ENCODE results near the gene USP54.

DNA sequence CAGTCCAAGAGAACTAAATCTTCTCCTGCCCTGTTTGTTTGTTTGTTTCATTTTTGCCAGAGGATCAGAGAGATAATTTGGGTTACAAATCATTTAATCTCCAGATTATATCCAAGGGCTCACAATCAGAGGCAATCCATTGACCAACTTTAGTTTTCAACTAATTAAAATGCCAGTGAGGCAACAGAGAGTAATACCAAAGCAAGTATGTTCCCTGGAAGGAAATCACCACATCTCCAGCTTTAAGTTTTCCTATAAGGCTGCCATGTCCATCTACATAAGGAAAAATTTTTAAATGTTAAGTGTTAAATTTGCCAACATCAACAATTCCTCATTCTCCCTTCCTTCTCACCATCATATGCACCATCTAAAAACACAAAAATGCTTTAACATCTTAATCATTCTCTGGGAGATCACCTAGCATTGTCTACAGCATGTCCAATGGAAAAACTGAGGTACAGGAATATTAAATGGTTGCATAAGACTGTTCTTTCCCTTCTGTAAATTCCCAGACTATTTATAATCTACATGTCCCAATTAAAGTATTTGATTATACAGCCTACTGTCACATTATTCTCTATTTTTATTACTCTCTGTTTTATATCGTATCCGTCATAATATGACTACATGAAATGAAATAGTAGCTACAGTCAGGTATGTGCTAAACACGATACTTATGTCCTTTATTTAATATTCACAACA, 14.1 kb downstream of the USP54 start:
- TF ChIP-seq CTCF (conservative IDR thresholded peaks at IDR 0.05; ENCODE audit: low read length): no peak
- TF ChIP-seq EZH2phosphoT487 (IDR thresholded peaks at IDR 0.05; ENCODE audit: borderline replicate concordance, low read depth, low read length): no peak
